HL-60 (cell line): ENCODE results near the gene AKAP13.

Source experiments
- CTCF ChIP-seq: IDR thresholded peaks from one replicate; pipeline ENCODE4 v1.5.1; 2011; ENCODE audit warnings: low read length, control low read depth, inconsistent platforms; ENCODE audit not compliant: insufficient read depth
- GABPA ChIP-seq: IDR thresholded peaks from 2 replicates; pipeline ENCODE4 v1.6.1; 2012; ENCODE audit warnings: low read depth

- TF ChIP-seq CTCF (no peak), GABPA (no peak)
These were observed 245.5 kb downstream of the AKAP13 start for GRCh38 chr15:85625856-85626255.
